DOHH2 (cell line): ENCODE measurements around the gene SLC35B2.

Experiments used
- CTCF ChIP-seq: fragments of 200-600 bp; sonication (generic); IDR thresholded peaks from one replicate; pipeline ENCODE4 v1.5.1; 2014; ENCODE audit warnings: antibody characterized with exemption, mild to moderate bottlenecking, low read depth, low read length; ENCODE audit not compliant: poor library complexity, severe bottlenecking
- EZH2phosphoT487 ChIP-seq: fragments of 200-600 bp; sonication (generic); IDR thresholded peaks from 2 replicates; pipeline ENCODE4 v1.6.1; 2017; ENCODE audit warnings: borderline replicate concordance, mild to moderate bottlenecking, antibody characterized with exemption, low read length, moderate library complexity, mixed read lengths

- TF ChIP-seq CTCF = no peak
- TF ChIP-seq EZH2phosphoT487 = no peak
Observed at GRCh38 chr6:44221961-44222335, 35.4 kb downstream of the SLC35B2 start.
